HepG2 (cell line): Measurements from ENCODE around the gene MT1A. TPM values are rescaled to one million over a fixed set of nuclear protein-coding genes. Genes with fewer than 3 reads are reported as not detected.

Experiments
- HCFC1 ChIP-seq: fragments of 150-350 bp; IDR thresholded peaks from 2 replicates; pipeline ENCODE4 v1.6.1; 2014; ENCODE audit warnings: low read depth, low read length
- JDP2 ChIP-seq: sonication (generic); formaldehyde crosslinking; IDR thresholded peaks from 2 replicates; pipeline ENCODE4 v1.8.1; 2022; ENCODE audit warnings: missing genetic modification reagents, borderline replicate concordance
- KAT2B ChIP-seq: fragments of 150-350 bp; IDR thresholded peaks from 2 replicates; pipeline ENCODE4 v1.6.1; 2014; ENCODE audit warnings: low read depth, low read length, borderline replicate concordance
- KAT8 ChIP-seq: IDR thresholded peaks from 2 replicates; pipeline ENCODE4 v1.6.1; 2016; ENCODE audit warnings: missing genetic modification reagents, missing compliant biosample characterization
- MAZ ChIP-seq, 2 experiments: sonication (generic) in 1 of 2; formaldehyde crosslinking in 1 of 2; IDR thresholded peaks; 2 replicates each; pipeline versions ENCODE4 v1.5.0 to v1.6.1; 2012 to 2020; ENCODE audit warnings: low read depth in 2 of 2, mild to moderate bottlenecking in 2 of 2, borderline replicate concordance in 1 of 2, improper control_type of control experiment in 1 of 2, low read length in 1 of 2, missing genetic modification reagents in 1 of 2, moderate library complexity in 1 of 2
- NFIB ChIP-seq: sonication (generic); formaldehyde crosslinking; IDR thresholded peaks from 2 replicates; pipeline ENCODE4 v1.9.0; 2021; ENCODE audit warnings: missing genetic modification reagents, mild to moderate bottlenecking, borderline replicate concordance
- NKX3-1 ChIP-seq: sonication (generic); formaldehyde crosslinking; IDR thresholded peaks from 2 replicates; pipeline ENCODE4 v1.5.0; 2020; ENCODE audit warnings: missing genetic modification reagents
- PCBP1 ChIP-seq: fragments of 200-400 bp; formaldehyde crosslinking; IDR thresholded peaks from 2 replicates; pipeline ENCODE4 v1.6.1; 2017; ENCODE audit warnings: mild to moderate bottlenecking, low read depth, low read length, borderline replicate concordance
- PHF21A ChIP-seq: sonication (generic); formaldehyde crosslinking; IDR thresholded peaks from 2 replicates; pipeline ENCODE4 v1.5.0; 2020; ENCODE audit warnings: mild to moderate bottlenecking, missing genetic modification reagents
- POLR2G ChIP-seq: fragments of 200-400 bp; formaldehyde crosslinking; IDR thresholded peaks from 2 replicates; pipeline ENCODE4 v1.6.1; 2018; ENCODE audit warnings: mild to moderate bottlenecking, low read depth, low read length, moderate library complexity
- RORA ChIP-seq: sonication (generic); formaldehyde crosslinking; IDR thresholded peaks from 2 replicates; pipeline ENCODE4 v1.5.0; 2020; ENCODE audit warnings: mild to moderate bottlenecking, missing genetic modification reagents, moderate library complexity
- RXRA ChIP-seq: sonication (generic); formaldehyde crosslinking; IDR thresholded peaks from 2 replicates; pipeline ENCODE4 v1.5.1; 2020; ENCODE audit warnings: missing genetic modification reagents
- SMYD3 ChIP-seq: sonication (generic); formaldehyde crosslinking; IDR thresholded peaks from 2 replicates; pipeline ENCODE4 v1.8.1; 2023; ENCODE audit warnings: mild to moderate bottlenecking, missing genetic modification reagents
- ZNF333 ChIP-seq: sonication (generic); formaldehyde crosslinking; IDR thresholded peaks from 2 replicates; pipeline ENCODE4 v1.4.0; 2020; ENCODE audit warnings: mild to moderate bottlenecking, missing genetic modification reagents, borderline replicate concordance
- ZNF543 ChIP-seq: sonication (generic); formaldehyde crosslinking; IDR thresholded peaks from 2 replicates; pipeline ENCODE4 v1.4.0; 2020; ENCODE audit warnings: mild to moderate bottlenecking, missing genetic modification reagents
- ZNF549 ChIP-seq: sonication (generic); formaldehyde crosslinking; IDR thresholded peaks from 2 replicates; pipeline ENCODE4 v1.5.0; 2020; ENCODE audit warnings: missing genetic modification reagents
- ZNF564 ChIP-seq: sonication (generic); formaldehyde crosslinking; IDR thresholded peaks from 2 replicates; pipeline ENCODE4 v1.8.1; 2023; ENCODE audit warnings: mild to moderate bottlenecking, missing genetic modification reagents
- polyA plus RNA-seq, 8 experiments: library from polyadenylated mRNA; depleted of rRNA in 3 of 8; stranded (reverse) in 7 of 8; unstranded in 1 of 8; fragments of >200 nt; fragmentation: Illumina TruSeq in 4 of 8; extraction: Trizol in 4 of 8; gene quantifications; 2 replicates each; pipeline versions ENCODE4 v1.2.1 to v1.2.3, GENCODE V29; 2011 to 2016; ENCODE audit warnings: low read depth in 4 of 8, missing spikeins in 1 of 8, mixed read lengths in 1 of 8; ENCODE audit not compliant: insufficient read depth in 1 of 8
- total RNA-seq, 5 experiments: library from RNA; depleted of rRNA; stranded (reverse); fragments of >200 nt; fragmentation: Illumina TruSeq; extraction: Trizol; gene quantifications; 2 replicates each; pipeline ENCODE4 v1.2.3, GENCODE V29; 2016; ENCODE audit warnings: low read depth in 1 of 5
- TF ChIP-seq, protein P1 (sequence below): sonication (generic); formaldehyde crosslinking; IDR thresholded peaks from 2 replicates; pipeline ENCODE4 v1.4.0; 2020; ENCODE audit warnings: missing genetic modification reagents, borderline replicate concordance
- TF ChIP-seq, protein P2 (sequence below): sonication (generic); formaldehyde crosslinking; IDR thresholded peaks from 2 replicates; pipeline ENCODE4 v1.8.1; 2023; ENCODE audit warnings: missing genetic modification reagents, inconsistent platforms, borderline replicate concordance
- TF ChIP-seq, protein P3 (sequence below): IDR thresholded peaks from 2 replicates; pipeline ENCODE4 v1.6.1; 2016; ENCODE audit warnings: low read depth, control low read depth
- TF ChIP-seq, protein P4 (sequence below): sonication (generic); formaldehyde crosslinking; IDR thresholded peaks from 2 replicates; pipeline ENCODE4 v1.4.0; 2020; ENCODE audit warnings: missing genetic modification reagents

The MT1A gene
- total and polyA plus RNA-seq, 2 of the 13 experiments (the other 11 are each of a cell fraction or from before 2014, with no cell fraction given), result 8.3 to 10.4 TPM

DNA sequence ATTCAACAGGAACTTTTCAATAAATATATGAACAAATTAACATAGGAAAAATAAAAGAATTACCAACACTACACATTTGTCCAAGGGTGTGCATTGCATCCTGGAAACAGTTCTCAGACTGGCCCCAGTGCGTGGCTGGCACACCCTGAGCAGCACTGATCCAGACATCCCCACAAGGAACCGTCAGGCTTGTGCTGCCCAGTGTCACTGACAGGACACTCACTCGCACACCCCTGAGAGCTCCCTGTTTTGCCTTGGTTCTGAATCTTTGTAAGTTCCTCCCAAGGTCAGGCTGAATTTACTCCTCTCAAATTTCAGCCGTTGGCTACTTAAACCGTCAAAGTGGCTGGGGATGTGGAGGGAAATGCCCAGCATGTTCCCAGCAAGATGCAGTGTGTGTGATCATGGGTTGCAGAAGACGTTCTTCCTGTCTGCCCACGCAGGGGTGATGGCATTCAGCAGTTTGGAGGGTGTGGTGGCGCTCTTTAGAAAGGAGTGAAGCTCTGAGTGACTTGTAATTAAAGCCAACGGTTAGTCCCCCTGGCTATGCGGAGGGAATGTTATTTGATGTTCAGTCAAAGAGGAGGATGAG, 28.4 kb upstream of the MT1A start (continued):
- TF ChIP-seq, protein P1, sequence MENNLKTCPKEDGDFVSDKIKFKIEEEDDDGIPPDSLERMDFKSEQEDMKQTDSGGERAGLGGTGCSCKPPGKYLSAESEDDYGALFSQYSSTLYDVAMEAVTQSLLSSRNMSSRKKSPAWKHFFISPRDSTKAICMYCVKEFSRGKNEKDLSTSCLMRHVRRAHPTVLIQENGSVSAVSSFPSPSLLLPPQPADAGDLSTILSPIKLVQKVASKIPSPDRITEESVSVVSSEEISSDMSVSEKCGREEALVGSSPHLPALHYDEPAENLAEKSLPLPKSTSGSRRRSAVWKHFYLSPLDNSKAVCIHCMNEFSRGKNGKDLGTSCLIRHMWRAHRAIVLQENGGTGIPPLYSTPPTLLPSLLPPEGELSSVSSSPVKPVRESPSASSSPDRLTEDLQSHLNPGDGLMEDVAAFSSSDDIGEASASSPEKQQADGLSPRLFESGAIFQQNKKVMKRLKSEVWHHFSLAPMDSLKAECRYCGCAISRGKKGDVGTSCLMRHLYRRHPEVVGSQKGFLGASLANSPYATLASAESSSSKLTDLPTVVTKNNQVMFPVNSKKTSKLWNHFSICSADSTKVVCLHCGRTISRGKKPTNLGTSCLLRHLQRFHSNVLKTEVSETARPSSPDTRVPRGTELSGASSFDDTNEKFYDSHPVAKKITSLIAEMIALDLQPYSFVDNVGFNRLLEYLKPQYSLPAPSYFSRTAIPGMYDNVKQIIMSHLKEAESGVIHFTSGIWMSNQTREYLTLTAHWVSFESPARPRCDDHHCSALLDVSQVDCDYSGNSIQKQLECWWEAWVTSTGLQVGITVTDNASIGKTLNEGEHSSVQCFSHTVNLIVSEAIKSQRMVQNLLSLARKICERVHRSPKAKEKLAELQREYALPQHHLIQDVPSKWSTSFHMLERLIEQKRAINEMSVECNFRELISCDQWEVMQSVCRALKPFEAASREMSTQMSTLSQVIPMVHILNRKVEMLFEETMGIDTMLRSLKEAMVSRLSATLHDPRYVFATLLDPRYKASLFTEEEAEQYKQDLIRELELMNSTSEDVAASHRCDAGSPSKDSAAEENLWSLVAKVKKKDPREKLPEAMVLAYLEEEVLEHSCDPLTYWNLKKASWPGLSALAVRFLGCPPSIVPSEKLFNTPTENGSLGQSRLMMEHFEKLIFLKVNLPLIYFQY (CRISPR knock-in tag), result no peak
- TF ChIP-seq KAT8 (CRISPR knock-in tag) (no peak), JDP2 (CRISPR knock-in tag) (no peak), ZNF543 (CRISPR knock-in tag) (no peak; the same call in 1 of the 2 replicates), SMYD3 (no peak), RORA (CRISPR knock-in tag) (no peak), MAZ (IDR thresholded peaks at IDR 0.05; ENCODE audit: borderline replicate concordance, low read depth, low read length) (0 out of 2 replicates have a peak, but pooled peaks have one; percentile 11), MAZ (CRISPR knock-in tag; IDR thresholded peaks at IDR 0.05; ENCODE audit: low read depth) (no peak), NFIB (CRISPR knock-in tag) (no peak), HCFC1 (no peak), ZNF564 (CRISPR knock-in tag) (no peak), KAT2B (no peak), POLR2G (peak; percentile 49; the same call in 1 of the 2 replicates), PCBP1 (no peak), NKX3-1 (no peak), PHF21A (no peak), ZNF333 (no peak), RXRA (CRISPR knock-in tag) (0 out of 2 replicates have a peak, but pooled peaks have one; percentile 11), ZNF549 (CRISPR knock-in tag) (no peak)
- TF ChIP-seq, protein P2, sequence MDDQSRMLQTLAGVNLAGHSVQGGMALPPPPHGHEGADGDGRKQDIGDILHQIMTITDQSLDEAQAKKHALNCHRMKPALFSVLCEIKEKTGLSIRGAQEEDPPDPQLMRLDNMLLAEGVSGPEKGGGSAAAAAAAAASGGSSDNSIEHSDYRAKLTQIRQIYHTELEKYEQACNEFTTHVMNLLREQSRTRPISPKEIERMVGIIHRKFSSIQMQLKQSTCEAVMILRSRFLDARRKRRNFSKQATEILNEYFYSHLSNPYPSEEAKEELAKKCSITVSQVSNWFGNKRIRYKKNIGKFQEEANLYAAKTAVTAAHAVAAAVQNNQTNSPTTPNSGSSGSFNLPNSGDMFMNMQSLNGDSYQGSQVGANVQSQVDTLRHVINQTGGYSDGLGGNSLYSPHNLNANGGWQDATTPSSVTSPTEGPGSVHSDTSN (CRISPR knock-in tag), result no peak
- TF ChIP-seq, protein P3, sequence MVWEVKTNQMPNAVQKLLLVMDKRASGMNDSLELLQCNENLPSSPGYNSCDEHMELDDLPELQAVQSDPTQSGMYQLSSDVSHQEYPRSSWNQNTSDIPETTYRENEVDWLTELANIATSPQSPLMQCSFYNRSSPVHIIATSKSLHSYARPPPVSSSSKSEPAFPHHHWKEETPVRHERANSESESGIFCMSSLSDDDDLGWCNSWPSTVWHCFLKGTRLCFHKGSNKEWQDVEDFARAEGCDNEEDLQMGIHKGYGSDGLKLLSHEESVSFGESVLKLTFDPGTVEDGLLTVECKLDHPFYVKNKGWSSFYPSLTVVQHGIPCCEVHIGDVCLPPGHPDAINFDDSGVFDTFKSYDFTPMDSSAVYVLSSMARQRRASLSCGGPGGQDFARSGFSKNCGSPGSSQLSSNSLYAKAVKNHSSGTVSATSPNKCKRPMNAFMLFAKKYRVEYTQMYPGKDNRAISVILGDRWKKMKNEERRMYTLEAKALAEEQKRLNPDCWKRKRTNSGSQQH (CRISPR knock-in tag), result no peak
- TF ChIP-seq, protein P4, sequence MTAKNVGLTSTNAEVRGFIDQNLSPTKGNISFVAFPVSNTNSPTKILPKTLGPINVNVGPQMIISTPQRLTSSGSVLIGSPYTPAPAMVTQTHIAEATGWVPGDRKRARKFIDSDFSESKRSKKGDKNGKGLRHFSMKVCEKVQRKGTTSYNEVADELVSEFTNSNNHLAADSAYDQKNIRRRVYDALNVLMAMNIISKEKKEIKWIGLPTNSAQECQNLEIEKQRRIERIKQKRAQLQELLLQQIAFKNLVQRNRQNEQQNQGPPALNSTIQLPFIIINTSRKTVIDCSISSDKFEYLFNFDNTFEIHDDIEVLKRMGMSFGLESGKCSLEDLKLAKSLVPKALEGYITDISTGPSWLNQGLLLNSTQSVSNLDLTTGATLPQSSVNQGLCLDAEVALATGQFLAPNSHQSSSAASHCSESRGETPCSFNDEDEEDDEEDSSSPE (CRISPR knock-in tag), result no peak
